ENCODE measurements around the gene MRPS26. TPM values are rescaled to one million over a fixed set of nuclear protein-coding genes. Genes with fewer than 3 reads are reported as not detected.
A peak's percentile ranks its signal among the peaks of the same experiment; 100 is the strongest.

MRPS26 gene
- total RNA-seq, 1 experiment from 2014 or later = 105 TPM

DNA sequence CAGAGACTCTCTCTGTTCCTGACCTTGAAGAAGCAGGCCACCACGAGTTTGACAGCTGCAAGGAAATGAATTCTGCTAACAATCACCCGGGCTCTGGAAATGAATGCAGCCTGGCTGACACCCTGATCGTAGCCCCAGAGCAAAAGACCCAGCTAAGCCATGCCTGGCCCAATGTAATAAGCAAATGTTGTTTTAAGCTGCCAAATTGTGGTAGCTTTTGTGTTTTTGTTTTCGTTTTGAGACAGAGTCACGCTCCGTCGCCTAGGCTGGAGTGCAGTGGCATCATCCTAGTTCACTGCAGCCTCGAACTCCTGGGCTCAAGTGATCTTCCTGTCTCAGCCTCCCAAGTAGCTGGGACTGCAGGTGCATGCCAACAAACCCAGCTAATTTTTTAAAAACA is 22.2 kb downstream of the MRPS26 start:
- POLR2A ChIA-PET = no interaction called here
- CTCF ChIA-PET = interaction anchor here (0.6 to 1.5 kb wide), 2 partner anchors 14 to 48 kb away, joined by 3 to 5 read pairs; no protein-coding TSS in a partner anchor
- no peak overlapping the region for H3K4me3 Mint-ChIP-seq

DNA sequence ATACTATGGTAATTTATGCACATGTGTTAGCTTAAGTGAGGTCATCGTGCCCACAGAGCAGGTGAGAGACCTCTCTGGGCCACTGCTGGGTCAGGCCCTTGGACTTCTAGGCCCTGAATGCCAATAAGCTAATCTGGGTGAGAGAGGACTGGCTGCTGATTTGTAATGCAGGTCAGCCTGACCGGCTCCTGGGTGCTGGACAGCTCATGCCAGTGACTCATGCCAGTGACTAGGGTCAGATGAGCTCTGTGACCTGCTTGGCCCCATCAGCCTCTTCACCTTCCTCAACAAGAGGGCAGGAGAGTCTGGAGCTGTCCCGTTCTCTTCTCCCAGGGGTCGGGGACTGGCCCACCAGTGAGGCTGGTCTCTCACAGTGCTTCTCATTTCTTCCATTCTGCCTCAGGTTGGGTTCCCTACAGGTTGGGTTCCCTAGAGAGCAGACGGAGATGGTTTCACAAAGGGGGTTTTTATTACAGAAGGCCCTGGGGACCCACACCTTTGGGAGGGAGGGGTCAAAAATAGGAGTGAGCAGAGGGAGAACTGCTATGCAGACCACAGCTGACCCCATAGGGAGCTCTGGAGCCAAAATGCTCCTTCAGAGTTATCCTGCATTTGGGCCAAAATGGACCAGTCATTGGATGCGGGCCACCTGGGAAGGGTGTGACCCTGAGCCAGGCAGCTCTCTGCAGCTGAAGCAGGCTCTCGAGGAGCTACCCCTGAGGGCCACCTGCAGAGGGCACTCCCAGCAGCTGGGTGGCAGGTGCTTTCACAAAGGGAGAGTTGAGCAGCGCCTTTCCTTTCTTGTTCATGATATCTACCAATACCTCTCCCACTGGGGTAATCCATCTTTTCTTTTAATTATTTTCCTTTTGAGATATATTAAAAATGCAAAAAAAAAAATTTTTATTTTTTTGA is 23.4 kb downstream of the MRPS26 start:
- TF ChIP-seq, protein P1, sequence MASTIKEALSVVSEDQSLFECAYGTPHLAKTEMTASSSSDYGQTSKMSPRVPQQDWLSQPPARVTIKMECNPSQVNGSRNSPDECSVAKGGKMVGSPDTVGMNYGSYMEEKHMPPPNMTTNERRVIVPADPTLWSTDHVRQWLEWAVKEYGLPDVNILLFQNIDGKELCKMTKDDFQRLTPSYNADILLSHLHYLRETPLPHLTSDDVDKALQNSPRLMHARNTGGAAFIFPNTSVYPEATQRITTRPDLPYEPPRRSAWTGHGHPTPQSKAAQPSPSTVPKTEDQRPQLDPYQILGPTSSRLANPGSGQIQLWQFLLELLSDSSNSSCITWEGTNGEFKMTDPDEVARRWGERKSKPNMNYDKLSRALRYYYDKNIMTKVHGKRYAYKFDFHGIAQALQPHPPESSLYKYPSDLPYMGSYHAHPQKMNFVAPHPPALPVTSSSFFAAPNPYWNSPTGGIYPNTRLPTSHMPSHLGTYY (CRISPR knock-in tag; IDR thresholded peaks at IDR 0.05) = no peak
- TF ChIP-seq, protein P2, sequence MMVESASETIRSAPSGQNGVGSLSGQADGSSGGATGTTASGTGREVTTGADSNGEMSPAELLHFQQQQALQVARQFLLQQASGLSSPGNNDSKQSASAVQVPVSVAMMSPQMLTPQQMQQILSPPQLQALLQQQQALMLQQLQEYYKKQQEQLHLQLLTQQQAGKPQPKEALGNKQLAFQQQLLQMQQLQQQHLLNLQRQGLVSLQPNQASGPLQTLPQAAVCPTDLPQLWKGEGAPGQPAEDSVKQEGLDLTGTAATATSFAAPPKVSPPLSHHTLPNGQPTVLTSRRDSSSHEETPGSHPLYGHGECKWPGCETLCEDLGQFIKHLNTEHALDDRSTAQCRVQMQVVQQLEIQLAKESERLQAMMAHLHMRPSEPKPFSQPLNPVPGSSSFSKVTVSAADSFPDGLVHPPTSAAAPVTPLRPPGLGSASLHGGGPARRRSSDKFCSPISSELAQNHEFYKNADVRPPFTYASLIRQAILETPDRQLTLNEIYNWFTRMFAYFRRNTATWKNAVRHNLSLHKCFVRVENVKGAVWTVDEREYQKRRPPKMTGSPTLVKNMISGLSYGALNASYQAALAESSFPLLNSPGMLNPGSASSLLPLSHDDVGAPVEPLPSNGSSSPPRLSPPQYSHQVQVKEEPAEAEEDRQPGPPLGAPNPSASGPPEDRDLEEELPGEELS (CRISPR knock-in tag; IDR thresholded peaks at IDR 0.05) = no peak
- TF ChIP-seq FOXK1 (CRISPR knock-in tag; IDR thresholded peaks at IDR 0.05) (no peak), MYBL2 (CRISPR knock-in tag; IDR thresholded peaks at IDR 0.05) (no peak), ZNF423 (CRISPR knock-in tag; IDR thresholded peaks at IDR 0.05) (peak; percentile 13; the same call in 1 of the 2 replicates)
- TF ChIP-seq, protein P3, sequence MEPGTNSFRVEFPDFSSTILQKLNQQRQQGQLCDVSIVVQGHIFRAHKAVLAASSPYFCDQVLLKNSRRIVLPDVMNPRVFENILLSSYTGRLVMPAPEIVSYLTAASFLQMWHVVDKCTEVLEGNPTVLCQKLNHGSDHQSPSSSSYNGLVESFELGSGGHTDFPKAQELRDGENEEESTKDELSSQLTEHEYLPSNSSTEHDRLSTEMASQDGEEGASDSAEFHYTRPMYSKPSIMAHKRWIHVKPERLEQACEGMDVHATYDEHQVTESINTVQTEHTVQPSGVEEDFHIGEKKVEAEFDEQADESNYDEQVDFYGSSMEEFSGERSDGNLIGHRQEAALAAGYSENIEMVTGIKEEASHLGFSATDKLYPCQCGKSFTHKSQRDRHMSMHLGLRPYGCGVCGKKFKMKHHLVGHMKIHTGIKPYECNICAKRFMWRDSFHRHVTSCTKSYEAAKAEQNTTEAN (CRISPR knock-in tag; IDR thresholded peaks at IDR 0.05) = no peak
- ChIA-PET CTCF (interaction anchor here (0.6 to 1.6 kb wide), 14 partner anchors 8 to 313 kb away, joined by 3 to 8 read pairs (median 4); no protein-coding TSS in a partner anchor), POLR2A (no interaction called here)
- Mint-ChIP-seq H3K9me3 (peaks cover 3% of the 10 kb centered on the region), H3K4me3 (no peak overlapping the region), H3K27me3 (ENCODE audit: low read depth) (peaks cover 41% of the 10 kb centered on the region), H3K4me1 (peaks cover 6% of the 10 kb centered on the region), H3K27ac (no peak overlapping the region), H3K36me3 (peaks cover 3% of the 10 kb centered on the region)
- DNase-seq (ENCODE audit: low spot score) (no peak), ATAC-seq (peak; percentile 43)

More for the DNA sequence above, 22.2 kb downstream of the MRPS26 start:
- TF ChIP-seq ZNF317 (CRISPR knock-in tag; IDR thresholded peaks at IDR 0.05; ENCODE audit: borderline replicate concordance, low read depth) (no peak), JAZF1 (CRISPR knock-in tag; IDR thresholded peaks at IDR 0.05) (no peak), RORB (CRISPR knock-in tag; IDR thresholded peaks at IDR 0.05) (no peak)
- TF ChIP-seq, protein P4, sequence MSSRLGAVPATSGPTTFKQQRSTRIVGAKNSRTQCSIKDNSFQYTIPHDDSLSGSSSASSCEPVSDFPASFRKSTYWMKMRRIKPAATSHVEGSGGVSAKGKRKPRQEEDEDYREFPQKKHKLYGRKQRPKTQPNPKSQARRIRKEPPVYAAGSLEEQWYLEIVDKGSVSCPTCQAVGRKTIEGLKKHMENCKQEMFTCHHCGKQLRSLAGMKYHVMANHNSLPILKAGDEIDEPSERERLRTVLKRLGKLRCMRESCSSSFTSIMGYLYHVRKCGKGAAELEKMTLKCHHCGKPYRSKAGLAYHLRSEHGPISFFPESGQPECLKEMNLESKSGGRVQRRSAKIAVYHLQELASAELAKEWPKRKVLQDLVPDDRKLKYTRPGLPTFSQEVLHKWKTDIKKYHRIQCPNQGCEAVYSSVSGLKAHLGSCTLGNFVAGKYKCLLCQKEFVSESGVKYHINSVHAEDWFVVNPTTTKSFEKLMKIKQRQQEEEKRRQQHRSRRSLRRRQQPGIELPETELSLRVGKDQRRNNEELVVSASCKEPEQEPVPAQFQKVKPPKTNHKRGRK (CRISPR knock-in tag; IDR thresholded peaks at IDR 0.05; ENCODE audit: borderline replicate concordance) = no peak
- ATAC-seq = no peak
- H3K4me1 Mint-ChIP-seq = peaks cover 6% of the 10 kb centered on the region
- no peaks in the 10 kb centered on the region for H3K36me3 Mint-ChIP-seq
- H3K27ac Mint-ChIP-seq = no peak overlapping the region
- peaks cover 30% of the 10 kb centered on the region for H3K27me3 Mint-ChIP-seq (ENCODE audit: low read depth)
- H3K9me3 Mint-ChIP-seq = no peaks in the 10 kb centered on the region
- DNase-seq (ENCODE audit: low spot score) = no peak

DNA sequence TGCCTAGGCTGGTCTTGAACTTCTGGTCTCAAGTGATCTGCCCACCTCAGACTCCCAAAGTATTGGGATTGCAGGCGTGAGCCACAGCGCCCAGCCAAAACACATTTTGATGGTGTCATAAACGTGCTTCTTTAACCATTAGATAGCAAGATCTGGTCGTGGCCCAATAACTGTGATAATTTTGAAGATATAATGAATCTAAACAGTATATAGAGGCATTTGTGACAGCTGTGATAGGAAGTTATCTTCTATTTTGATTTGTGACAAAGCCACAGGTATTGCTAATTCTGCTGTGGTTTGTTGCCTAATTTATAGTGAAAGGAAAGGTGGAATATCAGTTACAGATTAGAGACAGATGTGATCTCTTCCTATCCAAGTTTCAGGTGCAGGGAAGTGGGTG is 24.9 kb downstream of the MRPS26 start:
- TF ChIP-seq, protein P5, sequence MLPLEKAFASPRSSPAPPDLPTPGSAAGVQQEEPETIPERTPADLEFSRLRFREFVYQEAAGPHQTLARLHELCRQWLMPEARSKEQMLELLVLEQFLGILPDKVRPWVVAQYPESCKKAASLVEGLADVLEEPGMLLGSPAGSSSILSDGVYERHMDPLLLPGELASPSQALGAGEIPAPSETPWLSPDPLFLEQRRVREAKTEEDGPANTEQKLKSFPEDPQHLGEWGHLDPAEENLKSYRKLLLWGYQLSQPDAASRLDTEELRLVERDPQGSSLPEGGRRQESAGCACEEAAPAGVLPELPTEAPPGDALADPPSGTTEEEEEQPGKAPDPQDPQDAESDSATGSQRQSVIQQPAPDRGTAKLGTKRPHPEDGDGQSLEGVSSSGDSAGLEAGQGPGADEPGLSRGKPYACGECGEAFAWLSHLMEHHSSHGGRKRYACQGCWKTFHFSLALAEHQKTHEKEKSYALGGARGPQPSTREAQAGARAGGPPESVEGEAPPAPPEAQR (CRISPR knock-in tag; IDR thresholded peaks at IDR 0.05) = no peak
- TF ChIP-seq, protein P6, sequence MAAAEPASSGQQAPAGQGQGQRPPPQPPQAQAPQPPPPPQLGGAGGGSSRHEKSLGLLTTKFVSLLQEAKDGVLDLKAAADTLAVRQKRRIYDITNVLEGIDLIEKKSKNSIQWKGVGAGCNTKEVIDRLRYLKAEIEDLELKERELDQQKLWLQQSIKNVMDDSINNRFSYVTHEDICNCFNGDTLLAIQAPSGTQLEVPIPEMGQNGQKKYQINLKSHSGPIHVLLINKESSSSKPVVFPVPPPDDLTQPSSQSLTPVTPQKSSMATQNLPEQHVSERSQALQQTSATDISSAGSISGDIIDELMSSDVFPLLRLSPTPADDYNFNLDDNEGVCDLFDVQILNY (CRISPR knock-in tag; IDR thresholded peaks at IDR 0.05) = no peak
- no peak for TF ChIP-seq ESRRA (CRISPR knock-in tag; IDR thresholded peaks at IDR 0.05; ENCODE audit: borderline replicate concordance)
- no peak for TF ChIP-seq ZNF219 (CRISPR knock-in tag; IDR thresholded peaks at IDR 0.05; ENCODE audit: borderline replicate concordance)
- TF ChIP-seq, protein P7, sequence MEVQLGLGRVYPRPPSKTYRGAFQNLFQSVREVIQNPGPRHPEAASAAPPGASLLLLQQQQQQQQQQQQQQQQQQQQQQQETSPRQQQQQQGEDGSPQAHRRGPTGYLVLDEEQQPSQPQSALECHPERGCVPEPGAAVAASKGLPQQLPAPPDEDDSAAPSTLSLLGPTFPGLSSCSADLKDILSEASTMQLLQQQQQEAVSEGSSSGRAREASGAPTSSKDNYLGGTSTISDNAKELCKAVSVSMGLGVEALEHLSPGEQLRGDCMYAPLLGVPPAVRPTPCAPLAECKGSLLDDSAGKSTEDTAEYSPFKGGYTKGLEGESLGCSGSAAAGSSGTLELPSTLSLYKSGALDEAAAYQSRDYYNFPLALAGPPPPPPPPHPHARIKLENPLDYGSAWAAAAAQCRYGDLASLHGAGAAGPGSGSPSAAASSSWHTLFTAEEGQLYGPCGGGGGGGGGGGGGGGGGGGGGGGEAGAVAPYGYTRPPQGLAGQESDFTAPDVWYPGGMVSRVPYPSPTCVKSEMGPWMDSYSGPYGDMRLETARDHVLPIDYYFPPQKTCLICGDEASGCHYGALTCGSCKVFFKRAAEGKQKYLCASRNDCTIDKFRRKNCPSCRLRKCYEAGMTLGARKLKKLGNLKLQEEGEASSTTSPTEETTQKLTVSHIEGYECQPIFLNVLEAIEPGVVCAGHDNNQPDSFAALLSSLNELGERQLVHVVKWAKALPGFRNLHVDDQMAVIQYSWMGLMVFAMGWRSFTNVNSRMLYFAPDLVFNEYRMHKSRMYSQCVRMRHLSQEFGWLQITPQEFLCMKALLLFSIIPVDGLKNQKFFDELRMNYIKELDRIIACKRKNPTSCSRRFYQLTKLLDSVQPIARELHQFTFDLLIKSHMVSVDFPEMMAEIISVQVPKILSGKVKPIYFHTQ (CRISPR knock-in tag; IDR thresholded peaks at IDR 0.05) = no peak
- no peak for TF ChIP-seq MYBL2 (CRISPR knock-in tag; IDR thresholded peaks at IDR 0.05)
- no peak for TF ChIP-seq RORB (CRISPR knock-in tag; IDR thresholded peaks at IDR 0.05)
- ChIA-PET CTCF (no interaction called here), POLR2A (no interaction called here)
- peaks cover 18% of the 10 kb centered on the region for H3K9me3 Mint-ChIP-seq
- H3K27me3 Mint-ChIP-seq (ENCODE audit: low read depth) = peaks cover 56% of the 10 kb centered on the region
- peaks cover 6% of the 10 kb centered on the region for H3K4me1 Mint-ChIP-seq
- ATAC-seq (no peak), DNase-seq (ENCODE audit: low spot score) (no peak)
- peak overlapping the region; percentile 31; the same call in 1 of the 2 replicates for H3K4me3 Mint-ChIP-seq
- peaks cover 9% of the 10 kb centered on the region for H3K36me3 Mint-ChIP-seq
- H3K27ac Mint-ChIP-seq = no peak overlapping the region

All from WTC11 (cell line).